ENCODE data around the gene IMP4.

Gene IMP4

GRCh38 chr2:130376433-130377293 lies 34.0 kb downstream of the IMP4 start:
- no peak for DNase-seq (ENCODE audit: low read depth, low spot score)

- DNase-seq (ENCODE audit: low read depth, low spot score) = no peak
These were observed 34.8 kb downstream of the IMP4 start for GRCh38 chr2:130377491-130377890.

GRCh38 chr2:130378206-130378897 lies 35.7 kb downstream of the IMP4 start:
- no peak for DNase-seq (ENCODE audit: low read depth, low spot score)

GRCh38 chr2:130378898-130379214 lies 36.2 kb downstream of the IMP4 start:
- no peak for DNase-seq (ENCODE audit: low read depth, low spot score)

- DNase-seq (ENCODE audit: low read depth, low spot score) = no peak
These were observed 37.6 kb downstream of the IMP4 start for GRCh38 chr2:130380096-130380934.

GRCh38 chr2:130381145-130381544 lies 38.4 kb downstream of the IMP4 start:
- DNase-seq (ENCODE audit: low read depth, low spot score) = no peak

- DNase-seq (ENCODE audit: low read depth, low spot score) = no peak
These were observed 38.9 kb downstream of the IMP4 start for GRCh38 chr2:130381619-130382018.

- DNase-seq (ENCODE audit: low read depth, low spot score) = no peak
These were observed 39.7 kb downstream of the IMP4 start for GRCh38 chr2:130382313-130382917.

GRCh38 chr2:130385709-130386108 lies 43.0 kb downstream of the IMP4 start:
- no peak for DNase-seq (ENCODE audit: low read depth, low spot score)

- no peak for DNase-seq (ENCODE audit: low read depth, low spot score)
These were observed 44.3 kb downstream of the IMP4 start for GRCh38 chr2:130387071-130387400.

- no peak for DNase-seq (ENCODE audit: low read depth, low spot score)
These were observed 45.1 kb downstream of the IMP4 start for GRCh38 chr2:130387804-130388203.

- no peak for DNase-seq (ENCODE audit: low read depth, low spot score)
These were observed 45.7 kb downstream of the IMP4 start for GRCh38 chr2:130388221-130388907.

GRCh38 chr2:130389358-130389757 lies 46.7 kb downstream of the IMP4 start:
- DNase-seq (ENCODE audit: low read depth, low spot score) = no peak

GRCh38 chr2:130389783-130390182 lies 47.1 kb downstream of the IMP4 start:
- no peak for DNase-seq (ENCODE audit: low read depth, low spot score)

GRCh38 chr2:130390460-130391057 lies 47.9 kb downstream of the IMP4 start:
- DNase-seq (ENCODE audit: low read depth, low spot score) = no peak

GRCh38 chr2:130391058-130391871 lies 48.6 kb downstream of the IMP4 start:
- DNase-seq (ENCODE audit: low read depth, low spot score) = no peak

- DNase-seq (ENCODE audit: low read depth, low spot score) = no peak
These were observed 49.4 kb downstream of the IMP4 start for GRCh38 chr2:130391872-130392670.

GRCh38 chr2:130393318-130393910 lies 50.7 kb downstream of the IMP4 start:
- DNase-seq (ENCODE audit: low read depth, low spot score) = no peak
